Right lobe of liver (tissue), 6 donors: Measurements from ENCODE around the gene HSD17B3. TPM values are rescaled to one million over a fixed set of nuclear protein-coding genes. Genes with fewer than 3 reads are reported as not detected.
"Not testable (repeated sequence)": the region's sequence is repeated elsewhere in the genome, so short reads cannot be mapped to it uniquely, and the experiment has no call there.

ENCODE experiments used
- ATAC-seq, 4 donors: fragments of 200-7000 bp; cut with Tn5 transposase; one replicate each; pipeline ENCODE4 v1.9.1; 2020; ENCODE audit warnings: mild to moderate bottlenecking in 4 of 4, moderate library complexity in 4 of 4
- DNase-seq, 3 donors: peaks; one replicate each; pipeline ENCODE4 v3.0.0-alpha.2; 2020
- H3K27ac ChIP-seq, 3 donors: fragments of 200-600 bp; one replicate each; pipeline ENCODE4 v1.8.0; 2022
- H3K27me3 ChIP-seq, 2 donors: fragments of 200-600 bp; one replicate each; pipeline ENCODE4 v1.8.0; 2022
- H3K36me3 ChIP-seq, 4 donors: fragments of 200-600 bp; sonication (generic) in 1 of 4; one replicate each; pipeline versions ENCODE4 v1.5.1 to v1.8.0; 2017 to 2022; ENCODE audit warnings: control low read depth in 1 of 4
- H3K4me1 ChIP-seq, 4 donors: fragments of 200-600 bp; sonication (generic) in 1 of 4; one replicate each; pipeline versions ENCODE4 v1.5.1 to v1.8.0; 2017 to 2022; ENCODE audit warnings: control low read depth in 1 of 4
- H3K4me3 ChIP-seq, 3 donors: fragments of 200-600 bp; one replicate each; pipeline ENCODE4 v1.8.0; 2022
- H3K9me3 ChIP-seq, 4 donors: fragments of 200-600 bp; sonication (generic) in 1 of 4; one replicate each; pipeline versions ENCODE4 v1.5.1 to v1.8.0; 2017 to 2022; ENCODE audit warnings: control low read depth in 1 of 4
- CTCF ChIP-seq, 4 donors: fragments of 200-600 bp in 3 of 4; fragments of 450-650 bp in 1 of 4; IDR thresholded peaks; one replicate each; pipeline versions ENCODE4 v1.5.1 to v1.8.0; 2016 to 2022; ENCODE audit warnings: antibody characterized with exemption in 4 of 4, mild to moderate bottlenecking in 2 of 4
- POLR2A ChIP-seq: fragments of 450-650 bp; IDR thresholded peaks from one replicate; pipeline ENCODE4 v1.6.1; 2017; ENCODE audit warnings: antibody characterized with exemption, mild to moderate bottlenecking
- WGBS: methylation state at CpG from one replicate; pipeline ENCODE4 v1.1.6; 2018; ENCODE audit warnings: low coverage, low lambda C conversion rate; ENCODE audit not compliant: insufficient coverage; ENCODE audit errors: missing lambda C conversion rate; 5-methylcytosine and 5-hydroxymethylcytosine counted together
- intact Hi-C, 2 donors: fragments of 100-400 bp; cut with DNase I; formaldehyde crosslinking; loops; one replicate each; pipeline versions ENCODE4 v1.11.2 to v1.14.1; 2022
- total RNA-seq, 6 experiments: library from RNA; depleted of rRNA in 2 of 6; stranded (reverse); fragments of >200 nt in 2 of 6; fragmentation: NEBNext Ultra II Directional in 3 of 6; extraction: Animal tissue kit (Norgen Biotek cat#: 25700) in 3 of 6; gene quantifications; one replicate each; pipeline versions ENCODE4 v1.1.0 to v1.2.4, GENCODE V29; 2016 to 2023
- donor health status: DM: no; HTN: yes; CAD: no.
- donor health status: DM: no; HTN: no; CAD: no.
- donor health status: DM: no; HTN: no; CAD: no.
- donor health status: DM: no; HTN: yes; CAD: no.
- donor health status: DM: no; HTN: yes; CAD: no.

The HSD17B3 gene
- total RNA-seq, 6 experiments from 2014 or later, result 1.8 to 4.4 (median 3.1) TPM; not detected in 2

DNA sequence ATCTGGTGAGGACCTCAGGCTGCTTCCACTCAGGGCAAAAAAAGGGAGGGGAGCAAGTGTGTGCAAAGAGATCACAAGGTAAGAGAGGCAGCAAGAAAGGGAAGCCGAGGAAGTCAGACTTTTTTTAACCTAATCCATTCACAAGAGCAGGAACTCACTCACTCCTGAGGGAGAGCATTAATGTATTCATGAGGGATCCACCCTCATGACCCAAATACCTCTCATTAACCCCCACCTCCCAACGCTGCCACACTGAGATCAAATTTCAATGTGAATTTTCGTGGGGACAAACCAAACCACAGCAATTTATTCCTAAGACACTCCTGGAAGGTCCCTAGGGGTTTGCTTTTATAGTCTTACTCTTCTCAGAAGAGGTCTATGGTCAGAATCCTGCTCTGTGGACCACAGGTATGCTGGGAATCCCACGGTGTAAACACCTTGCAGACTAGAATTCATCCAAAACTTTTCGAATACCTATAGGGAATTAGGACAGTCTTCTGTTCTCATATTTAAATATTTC is 108.7 kb downstream of the HSD17B3 start:
- WGBS, result 65% methylated on average over 5 of the region's 5 CpGs
- ATAC-seq, result no peak
- H3K27me3 ChIP-seq, result no peaks in the 10 kb centered on the region
- H3K9me3 ChIP-seq, result peaks cover 0 to 4% (median 0%) of the 10 kb centered on the region in 4 donors
- intact Hi-C loops, result no loop called here
- no peak overlapping the region for H3K4me3 ChIP-seq
- no peak for TF ChIP-seq POLR2A
- no peak for TF ChIP-seq CTCF (IDR thresholded peaks at IDR 0.05)
- no peak overlapping the region for H3K27ac ChIP-seq
- no peaks in the 10 kb centered on the region for H3K4me1 ChIP-seq
- no peak for DNase-seq
- H3K36me3 ChIP-seq, result no peaks in the 10 kb centered on the region

DNA sequence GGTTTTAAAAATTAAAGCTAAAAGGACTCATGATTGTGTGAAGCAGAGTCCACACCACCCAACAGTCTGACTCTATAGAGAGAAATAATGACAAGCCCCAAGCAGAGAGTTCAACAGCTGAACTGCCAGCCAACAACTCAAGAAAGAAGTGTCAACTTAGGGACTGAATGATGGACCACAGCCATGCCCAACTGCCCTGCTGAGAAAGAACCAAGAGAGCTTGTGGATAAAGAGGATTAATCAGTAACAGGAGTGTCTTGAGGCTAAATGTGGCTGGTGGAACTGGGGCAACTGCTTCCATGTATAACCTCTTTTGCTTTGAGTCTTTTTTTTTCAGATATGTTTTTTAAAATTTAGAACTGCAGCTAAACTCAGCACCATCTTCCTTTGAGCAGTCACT is 109.3 kb downstream of the HSD17B3 start:
- ATAC-seq (no peak), DNase-seq (no peak)
- intact Hi-C loops, result no loop called here
- no peak for TF ChIP-seq CTCF (IDR thresholded peaks at IDR 0.05)
- TF ChIP-seq POLR2A, result no peak
- H3K27ac ChIP-seq, result no peak overlapping the region
- no peaks in the 10 kb centered on the region for H3K27me3 ChIP-seq
- H3K4me3 ChIP-seq, result no peak overlapping the region
- H3K36me3 ChIP-seq, result no peaks in the 10 kb centered on the region
- no peaks in the 10 kb centered on the region for H3K4me1 ChIP-seq
- H3K9me3 ChIP-seq, result peaks cover 0 to 4% (median 0%) of the 10 kb centered on the region in 4 donors

DNA sequence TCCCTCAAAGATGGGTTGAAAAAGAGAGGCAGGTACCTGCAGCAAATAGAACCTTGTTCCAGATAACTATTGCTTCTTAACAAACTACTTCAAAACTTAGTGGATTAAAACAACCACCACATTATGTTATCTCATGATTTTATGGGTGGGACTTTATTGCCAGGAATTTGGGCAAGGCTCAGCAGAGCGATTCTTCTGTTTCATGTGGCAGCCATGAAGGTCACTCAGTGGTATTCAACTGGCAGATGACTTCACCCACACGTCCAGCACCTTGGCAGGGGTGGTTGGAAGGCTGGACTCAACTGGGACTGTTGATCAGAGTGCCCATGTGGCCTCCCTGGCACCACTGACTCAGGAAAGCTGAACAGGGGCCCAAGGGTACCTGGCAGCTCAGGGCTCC is 112.0 kb downstream of the HSD17B3 start:
- ATAC-seq (no peak), DNase-seq (no peak)
- no peak overlapping the region for H3K27ac ChIP-seq
- 83% methylated on average over 1 of the region's 2 CpGs for WGBS
- H3K36me3 ChIP-seq, result no peaks in the 10 kb centered on the region
- peaks cover 0 to 4% (median 0%) of the 10 kb centered on the region in 4 donors for H3K9me3 ChIP-seq
- H3K4me1 ChIP-seq, result no peaks in the 10 kb centered on the region
- no peaks in the 10 kb centered on the region for H3K27me3 ChIP-seq
- TF ChIP-seq CTCF (IDR thresholded peaks at IDR 0.05) (no peak), POLR2A (no peak)
- H3K4me3 ChIP-seq, result no peak overlapping the region
- intact Hi-C loops, result no loop called here

GRCh38 chr9:96189581-96189980 is 112.4 kb downstream of the HSD17B3 start:
- H3K4me3 ChIP-seq, intact Hi-C loops, DNase-seq, ATAC-seq, H3K36me3 ChIP-seq, H3K4me1 ChIP-seq, H3K27me3 ChIP-seq, H3K9me3 ChIP-seq, H3K27ac ChIP-seq: not testable (repeated sequence)
- 73% methylated on average over 2 of the region's 2 CpGs for WGBS

DNA sequence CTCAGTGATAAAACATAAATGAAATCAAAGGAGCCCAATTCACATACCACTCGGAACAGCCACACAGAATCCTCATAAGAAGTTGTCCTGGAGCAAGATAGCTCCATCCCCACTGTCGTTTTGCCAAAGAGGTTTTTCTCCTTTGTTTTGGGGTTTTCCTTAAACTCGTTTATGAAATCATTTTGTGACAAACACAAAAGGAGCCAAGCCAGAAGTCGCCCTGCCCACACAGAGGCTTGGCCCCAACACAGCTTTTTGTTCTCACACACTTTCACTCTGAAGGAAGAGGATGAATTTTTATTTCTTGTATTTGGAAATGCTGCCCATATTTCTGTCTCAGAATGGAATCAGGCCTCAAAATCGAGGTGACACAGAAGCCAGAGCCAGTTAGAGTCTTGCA is 113.4 kb downstream of the HSD17B3 start:
- 38% methylated on average over 5 of the region's 5 CpGs for WGBS
- intact Hi-C loops, result no loop called here
- Histone ChIP-seq H3K4me1 (no peaks in the 10 kb centered on the region), H3K27ac (no peak overlapping the region), H3K27me3 (no peaks in the 10 kb centered on the region), H3K36me3 (no peaks in the 10 kb centered on the region), H3K9me3 (peaks cover 0 to 4% (median 0%) of the 10 kb centered on the region in 4 donors), H3K4me3 (no peak overlapping the region)
- DNase-seq, result no peak
- no peak for ATAC-seq
- TF ChIP-seq POLR2A, result no peak
- no peak for TF ChIP-seq CTCF (IDR thresholded peaks at IDR 0.05)
